CD14-positive monocyte (primary cell): ENCODE results near the gene PFDN4. TPM values are rescaled to one million over a fixed set of nuclear protein-coding genes. Genes with fewer than 3 reads are reported as not detected.
"Not testable (repeated sequence)": the region's sequence is repeated elsewhere in the genome, so short reads cannot be mapped to it uniquely, and the experiment has no call there.

Experiments used
- DNase-seq, 3 donors: peaks; one replicate each; pipeline ENCODE4 v3.0.0-alpha.2; 2011 to 2022
- H2AFZ ChIP-seq: 2 replicates; pipeline ENCODE4 v1.6.0; 2012; ENCODE audit warnings: mild to moderate bottlenecking, low read depth, low read length, inconsistent platforms; ENCODE audit not compliant: insufficient read depth, poor library complexity, severe bottlenecking
- H3K27ac ChIP-seq, 2 donors: 1 replicate in 1 of 2; 2 replicates in 1 of 2; pipeline ENCODE4 v1.5.1; 2012 to 2013; ENCODE audit warnings: low read length in 2 of 2, control low read depth in 1 of 2, inconsistent platforms in 1 of 2, low read depth in 1 of 2, mild to moderate bottlenecking in 1 of 2
- H3K27me3 ChIP-seq, 2 donors: one replicate each; pipeline versions ENCODE4 v1.6.0 to v1.6.1; 2011 to 2013; ENCODE audit warnings: low read length in 2 of 2; ENCODE audit not compliant: control insufficient read depth in 2 of 2, insufficient read depth in 2 of 2
- H3K36me3 ChIP-seq, 2 donors: replicated peaks in 1 of 2; 1 replicate in 1 of 2; 2 replicates in 1 of 2; pipeline versions ENCODE4 v1.5.1 to v1.6.1; 2012 to 2013; ENCODE audit warnings: low read length in 2 of 2, control low read depth in 1 of 2, inconsistent platforms in 1 of 2, mild to moderate bottlenecking in 1 of 2; ENCODE audit not compliant: insufficient read depth in 2 of 2, control insufficient read depth in 1 of 2
- H3K4me1 ChIP-seq, 2 donors: 1 replicate in 1 of 2; 2 replicates in 1 of 2; pipeline versions ENCODE4 v1.5.1 to v1.6.1; 2012 to 2013; ENCODE audit warnings: low read length in 2 of 2, control low read depth in 1 of 2, inconsistent platforms in 1 of 2, mild to moderate bottlenecking in 1 of 2, moderate library complexity in 1 of 2; ENCODE audit not compliant: insufficient read depth in 2 of 2, control insufficient read depth in 1 of 2
- H3K4me2 ChIP-seq: replicated peaks from 2 replicates; pipeline ENCODE3; 2012; ENCODE audit warnings: low read length, moderate library complexity, mild to moderate bottlenecking; ENCODE audit not compliant: poor library complexity, severe bottlenecking; ENCODE audit errors: extremely low read depth
- H3K4me3 ChIP-seq, 3 experiments: fragments of 200-600 bp in 1 of 3; sonication (generic) in 1 of 3; replicated peaks in 1 of 3; 1 replicate in 2 of 3; 2 replicates in 1 of 3; pipeline ENCODE4 v1.5.1; 2011 to 2013; ENCODE audit warnings: low read length in 3 of 3, mild to moderate bottlenecking in 3 of 3, control low read depth in 2 of 3, low read depth in 2 of 3, inconsistent platforms in 1 of 3, moderate library complexity in 1 of 3
- H3K79me2 ChIP-seq: 2 replicates; pipeline ENCODE4 v1.6.0; 2012; ENCODE audit warnings: mild to moderate bottlenecking, control low read depth, inconsistent platforms, low read length, moderate library complexity; ENCODE audit not compliant: insufficient read depth
- H3K9ac ChIP-seq: 2 replicates; pipeline ENCODE4 v1.6.0; 2017; ENCODE audit warnings: low read length, mild to moderate bottlenecking; ENCODE audit not compliant: insufficient read depth, poor library complexity, severe bottlenecking
- H3K9me3 ChIP-seq, 2 donors: replicated peaks in 1 of 2; 1 replicate in 1 of 2; 2 replicates in 1 of 2; pipeline versions ENCODE4 v1.5.1 to v1.6.1; 2012 to 2013; ENCODE audit warnings: low read length in 2 of 2, control low read depth in 1 of 2; ENCODE audit not compliant: control insufficient read depth in 1 of 2, insufficient read depth in 1 of 2
- H4K20me1 ChIP-seq: 2 replicates; pipeline ENCODE4 v1.6.0; 2012; ENCODE audit warnings: mild to moderate bottlenecking, low read length, control low read depth, moderate library complexity; ENCODE audit not compliant: insufficient read depth
- H3K27ac Mint-ChIP-seq, 7 donors: one replicate each; pipeline ENCODE4 v1.8.0; 2020; ENCODE audit warnings: mild to moderate bottlenecking in 7 of 7, mixed read lengths in 7 of 7, moderate library complexity in 6 of 7, inconsistent platforms in 2 of 7
- H3K27me3 Mint-ChIP-seq, 3 donors: one replicate each; pipeline ENCODE4 v1.8.0; 2021 to 2022; ENCODE audit warnings: low read depth in 3 of 3, mild to moderate bottlenecking in 3 of 3, mixed read lengths in 3 of 3, moderate library complexity in 3 of 3, inconsistent platforms in 1 of 3
- H3K36me3 Mint-ChIP-seq, 2 donors: one replicate each; pipeline ENCODE4 v1.8.0; 2020; ENCODE audit warnings: mixed read lengths in 2 of 2, inconsistent platforms in 1 of 2, mild to moderate bottlenecking in 1 of 2
- H3K4me1 Mint-ChIP-seq: one replicate; pipeline ENCODE4 v1.8.0; 2020; ENCODE audit warnings: mild to moderate bottlenecking, mixed read lengths
- H3K4me3 Mint-ChIP-seq, 2 donors: one replicate each; pipeline ENCODE4 v1.8.0; 2020; ENCODE audit warnings: mild to moderate bottlenecking in 2 of 2, mixed read lengths in 2 of 2, moderate library complexity in 1 of 2
- H3K9me3 Mint-ChIP-seq, 7 donors: one replicate each; pipeline ENCODE4 v1.8.0; 2020 to 2022; ENCODE audit warnings: mixed read lengths in 7 of 7, mild to moderate bottlenecking in 6 of 7, moderate library complexity in 6 of 7, inconsistent platforms in 2 of 7
- WGBS: methylation state at CpG from one replicate; pipeline ENCODE4 v1.1.5; 2013; ENCODE audit warnings: missing lambda C conversion rate; ENCODE audit not compliant: insufficient coverage; 5-methylcytosine and 5-hydroxymethylcytosine counted together
- intact Hi-C, 2 donors: fragments of 100-400 bp; cut with micrococcal nuclease; formaldehyde crosslinking; loops; one replicate each; pipeline versions ENCODE4 v1.15.0 to v1.15.1; 2023
- polyA plus RNA-seq, 3 donors: library from polyadenylated mRNA; depleted of rRNA in 1 of 3; unstranded in 2 of 3; stranded (reverse) in 1 of 3; fragments of 300-500 nt in 2 of 3; fragments of >200 nt in 1 of 3; fragmentation: Illumina TruSeq in 2 of 3; gene quantifications; 1 replicate in 2 of 3; 2 replicates in 1 of 3; pipeline ENCODE4 v1.2.3, GENCODE V29; 2012 to 2021
- TF ChIP-seq, protein P1 (sequence below): fragments of 200-600 bp; IDR thresholded peaks from one replicate; pipeline ENCODE4 v1.8.0; 2022; ENCODE audit warnings: antibody characterized with exemption, mild to moderate bottlenecking

The PFDN4 gene
- polyA plus RNA-seq, 3 donors: 12.6 to 49.0 (median 32.1) TPM

DNA sequence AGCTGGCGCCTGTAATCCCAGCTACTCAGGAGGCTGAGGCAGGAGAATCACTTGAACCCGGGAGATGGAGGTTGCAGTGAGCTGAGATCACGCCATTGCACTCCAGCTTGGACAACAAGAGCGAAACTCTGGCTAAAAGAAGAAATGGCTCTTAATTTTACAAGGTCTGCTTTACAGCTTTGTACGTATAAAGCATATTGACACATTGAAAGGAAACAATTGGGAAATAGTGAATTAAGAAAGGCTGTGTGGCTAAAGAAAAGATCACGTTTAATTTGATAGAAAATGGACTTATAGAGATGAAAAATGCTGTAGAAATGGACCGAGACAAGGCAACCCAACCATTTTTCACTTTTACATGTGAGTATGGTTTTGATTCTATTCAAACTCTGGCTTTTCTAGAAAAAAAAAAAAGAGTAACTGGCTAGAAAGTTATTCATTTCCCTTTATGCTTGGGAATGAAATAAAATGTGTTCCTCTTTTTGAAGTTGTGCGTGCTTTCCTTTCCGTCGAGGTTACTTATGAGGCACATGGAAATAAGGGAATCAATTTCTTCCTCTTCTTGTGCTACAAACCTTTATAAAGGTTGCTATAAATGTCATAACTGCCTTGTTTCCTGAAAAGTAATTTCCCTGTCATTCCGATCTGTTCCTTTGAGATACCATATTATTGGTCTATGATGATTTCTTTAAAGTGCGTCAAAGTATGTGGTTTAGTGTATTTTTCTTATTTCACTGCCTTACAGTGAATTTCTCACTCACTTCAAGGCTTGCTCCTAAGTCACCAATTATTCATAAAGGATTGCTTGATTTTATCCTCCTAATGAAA lies 29.4 kb downstream of the PFDN4 start:
- intact Hi-C loops: no loop called here
- no peaks in the 10 kb centered on the region for H4K20me1 ChIP-seq
- H3K4me1 Mint-ChIP-seq: peaks cover 17% of the 10 kb centered on the region

DNA sequence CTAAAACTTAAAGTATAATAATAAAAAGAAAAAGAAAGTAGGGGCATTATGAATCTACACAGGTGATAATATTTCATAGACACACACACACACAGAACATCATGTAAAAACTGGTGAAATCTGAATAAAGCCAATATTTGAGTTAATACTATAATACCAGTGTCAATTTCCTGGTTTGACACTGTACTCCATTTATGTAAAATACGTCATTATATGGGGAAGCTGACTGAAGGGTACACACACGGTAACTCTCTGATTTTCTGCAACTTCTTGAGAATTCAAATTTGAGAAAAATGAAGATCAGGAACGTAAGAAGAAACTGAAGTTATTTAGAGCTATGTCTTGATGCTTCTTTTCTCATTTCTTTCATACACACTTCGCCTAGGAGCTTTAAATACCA lies 36.2 kb downstream of the PFDN4 start:
- Mint-ChIP-seq H3K36me3 (no peaks in the 10 kb centered on the region), H3K9me3 (peaks cover 0 to 14% (median 2%) of the 10 kb centered on the region in 7 donors), H3K4me1 (peaks cover 2% of the 10 kb centered on the region), H3K4me3 (no peak overlapping the region), H3K27me3 (peaks cover 0 to 4% (median 2%) of the 10 kb centered on the region in 3 donors), H3K27ac (no peak overlapping the region)
- Histone ChIP-seq H3K36me3 (no peaks in the 10 kb centered on the region), H4K20me1 (no peaks in the 10 kb centered on the region), H3K4me2 (no peak overlapping the region), H3K9me3 (no peaks in the 10 kb centered on the region), H3K27me3 (no peaks in the 10 kb centered on the region), H3K27ac (no peak overlapping the region), H3K79me2 (no peaks in the 10 kb centered on the region), H2AFZ (no peak overlapping the region), H3K4me3 (no peak overlapping the region), H3K4me1 (no peaks in the 10 kb centered on the region), H3K9ac (no peak overlapping the region)
- DNase-seq: no peak
- no CpG with 5 or more reads among the region's 4 CpGs for WGBS
- TF ChIP-seq, protein P1, sequence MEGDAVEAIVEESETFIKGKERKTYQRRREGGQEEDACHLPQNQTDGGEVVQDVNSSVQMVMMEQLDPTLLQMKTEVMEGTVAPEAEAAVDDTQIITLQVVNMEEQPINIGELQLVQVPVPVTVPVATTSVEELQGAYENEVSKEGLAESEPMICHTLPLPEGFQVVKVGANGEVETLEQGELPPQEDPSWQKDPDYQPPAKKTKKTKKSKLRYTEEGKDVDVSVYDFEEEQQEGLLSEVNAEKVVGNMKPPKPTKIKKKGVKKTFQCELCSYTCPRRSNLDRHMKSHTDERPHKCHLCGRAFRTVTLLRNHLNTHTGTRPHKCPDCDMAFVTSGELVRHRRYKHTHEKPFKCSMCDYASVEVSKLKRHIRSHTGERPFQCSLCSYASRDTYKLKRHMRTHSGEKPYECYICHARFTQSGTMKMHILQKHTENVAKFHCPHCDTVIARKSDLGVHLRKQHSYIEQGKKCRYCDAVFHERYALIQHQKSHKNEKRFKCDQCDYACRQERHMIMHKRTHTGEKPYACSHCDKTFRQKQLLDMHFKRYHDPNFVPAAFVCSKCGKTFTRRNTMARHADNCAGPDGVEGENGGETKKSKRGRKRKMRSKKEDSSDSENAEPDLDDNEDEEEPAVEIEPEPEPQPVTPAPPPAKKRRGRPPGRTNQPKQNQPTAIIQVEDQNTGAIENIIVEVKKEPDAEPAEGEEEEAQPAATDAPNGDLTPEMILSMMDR: no peak
- intact Hi-C loops: no loop called here

More for the DNA sequence above, 29.4 kb downstream of the PFDN4 start:
- Mint-ChIP-seq H3K4me3 (peak overlapping the region in 1 of 2 donors; percentile 13), H3K9me3 (peaks cover 2 to 13% (median 4%) of the 10 kb centered on the region in 7 donors), H3K27me3 (peaks cover 0 to 5% (median 3%) of the 10 kb centered on the region in 3 donors), H3K36me3 (no peaks in the 10 kb centered on the region), H3K27ac (peak overlapping the region in 2 of 7 donors; percentile 34 to 60)
- H3K9ac ChIP-seq: no peak overlapping the region
- no peaks in the 10 kb centered on the region for H3K79me2 ChIP-seq
- peaks cover 2 to 3% of the 10 kb centered on the region in 2 donors for H3K27me3 ChIP-seq
- peaks cover 3 to 5% of the 10 kb centered on the region in 2 donors for H3K9me3 ChIP-seq
- H3K27ac ChIP-seq: no peak overlapping the region
- TF ChIP-seq, protein P1: no peak
- no peak overlapping the region for H2AFZ ChIP-seq
- peaks cover 10 to 14% of the 10 kb centered on the region in 2 donors for H3K4me1 ChIP-seq
- peak; percentile 3 to 47 (median 24) for DNase-seq
- H3K4me3 ChIP-seq: no peak overlapping the region
- 73% methylated on average over 5 of the region's 12 CpGs for WGBS
- no peaks in the 10 kb centered on the region for H3K36me3 ChIP-seq
- peak overlapping the region; percentile 14 for H3K4me2 ChIP-seq

GRCh38 chr20:54248705-54249104 lies 40.8 kb downstream of the PFDN4 start:
- intact Hi-C loops, H3K27me3 ChIP-seq, H3K27me3 Mint-ChIP-seq, H3K36me3 Mint-ChIP-seq, H4K20me1 ChIP-seq, H3K4me1 ChIP-seq, DNase-seq, H3K27ac Mint-ChIP-seq, H3K27ac ChIP-seq, H3K9me3 Mint-ChIP-seq, H3K4me1 Mint-ChIP-seq, H3K4me3 ChIP-seq, H3K9me3 ChIP-seq, H3K36me3 ChIP-seq, H3K9ac ChIP-seq, H2AFZ ChIP-seq, H3K4me3 Mint-ChIP-seq, H3K4me2 ChIP-seq, H3K79me2 ChIP-seq: not testable (repeated sequence)
- WGBS: 100% methylated on average over 2 of the region's 4 CpGs
